Esophagus muscularis mucosa (tissue), 4 donors: ENCODE results near the gene TBC1D9B. TPM values are rescaled to one million over a fixed set of nuclear protein-coding genes. Genes with fewer than 3 reads are reported as not detected.

Experiments
- DNase-seq: peaks from one replicate; pipeline ENCODE4 v3.0.0-alpha.2; 2017; ENCODE audit errors: extremely low spot score
- H3K27ac ChIP-seq, 4 donors: fragments of 200-600 bp; sonication (generic); replicated peaks in 1 of 4; 1 replicate in 3 of 4; 2 replicates in 1 of 4; pipeline ENCODE4 v1.5.1; 2016 to 2019; ENCODE audit warnings: mild to moderate bottlenecking in 1 of 4
- H3K27me3 ChIP-seq, 4 donors: fragments of 200-600 bp; sonication (generic); one replicate each; pipeline versions ENCODE4 v1.5.1 to v1.6.0; 2016 to 2019
- H3K36me3 ChIP-seq, 4 donors: fragments of 200-600 bp; sonication (generic); one replicate each; pipeline ENCODE4 v1.5.1; 2016 to 2019
- H3K4me1 ChIP-seq, 4 donors: fragments of 200-600 bp; sonication (generic); one replicate each; pipeline ENCODE4 v1.5.1; 2016 to 2019
- H3K4me3 ChIP-seq, 4 donors: fragments of 200-600 bp; sonication (generic); 1 replicate in 2 of 4; 2 replicates in 2 of 4; pipeline ENCODE4 v1.5.1; 2016 to 2019; ENCODE audit warnings: mild to moderate bottlenecking in 4 of 4, moderate library complexity in 1 of 4
- H3K9me3 ChIP-seq, 4 donors: fragments of 200-600 bp; sonication (generic); 1 replicate in 3 of 4; 2 replicates in 1 of 4; pipeline ENCODE4 v1.5.1; 2016 to 2019
- CTCF ChIP-seq, 3 experiments: fragments of 200-600 bp in 2 of 3; fragments of 450-650 bp in 1 of 3; sonication (generic) in 2 of 3; IDR thresholded peaks; one replicate each; pipeline ENCODE4 v1.5.1; 2017 to 2019; ENCODE audit warnings: antibody characterized with exemption in 3 of 3, mild to moderate bottlenecking in 2 of 3, moderate library complexity in 1 of 3
- EP300 ChIP-seq: sonication (generic); formaldehyde crosslinking; IDR thresholded peaks from one replicate; pipeline ENCODE4 v1.6.1; 2017; ENCODE audit warnings: antibody characterized with exemption
- POLR2A ChIP-seq: fragments of 450-650 bp; IDR thresholded peaks from one replicate; pipeline ENCODE4 v1.6.1; 2017; ENCODE audit warnings: antibody characterized with exemption, moderate library complexity, mild to moderate bottlenecking, low read depth
- POLR2AphosphoS5 ChIP-seq, 2 donors: sonication (generic); formaldehyde crosslinking; IDR thresholded peaks; one replicate each; pipeline ENCODE4 v1.6.1; 2017; ENCODE audit warnings: antibody characterized with exemption in 2 of 2
- WGBS: methylation state at CpG from one replicate; pipeline ENCODE4 v1.1.5; 2018; 5-methylcytosine and 5-hydroxymethylcytosine counted together
- intact Hi-C: fragments of 100-400 bp; cut with DNase I; formaldehyde crosslinking; loops from one replicate; pipeline ENCODE4 v1.15.1; 2023
- total RNA-seq, 4 donors: library from RNA; depleted of rRNA; stranded (reverse); fragments of >200 nt; gene quantifications; one replicate each; pipeline versions ENCODE4 v1.1.0 to v1.2.1, GENCODE V29; 2016

Gene TBC1D9B
- total RNA-seq, 4 donors from 2014 or later: 80.2 to 229 (median 143) TPM

GRCh38 chr5:179875741-179876609 is 31.7 kb downstream of the TBC1D9B start:
- H3K4me3 ChIP-seq: no peak overlapping the region
- TF ChIP-seq CTCF (IDR thresholded peaks at IDR 0.05) (no peak), EP300 (no peak), POLR2A (no peak), POLR2AphosphoS5 (IDR thresholded peaks at IDR 0.05) (no peak)
- peaks cover 0 to 4% (median 0%) of the 10 kb centered on the region in 4 donors for H3K4me1 ChIP-seq
- peaks cover 50 to 96% (median 86%) of the 10 kb centered on the region in 4 donors for H3K36me3 ChIP-seq
- no peaks in the 10 kb centered on the region for H3K27me3 ChIP-seq
- intact Hi-C loops: no loop called here
- H3K9me3 ChIP-seq: no peaks in the 10 kb centered on the region
- no peak for DNase-seq
- WGBS: 85% methylated on average over 16 of the region's 16 CpGs
- no peak overlapping the region for H3K27ac ChIP-seq

GRCh38 chr5:179874536-179875292 is 33.0 kb downstream of the TBC1D9B start:
- Histone ChIP-seq H3K27ac (no peak overlapping the region), H3K36me3 (peaks cover 52 to 96% (median 89%) of the 10 kb centered on the region in 4 donors), H3K4me1 (peaks cover 0 to 9% (median 0%) of the 10 kb centered on the region in 4 donors), H3K4me3 (no peak overlapping the region), H3K27me3 (no peaks in the 10 kb centered on the region), H3K9me3 (no peaks in the 10 kb centered on the region)
- intact Hi-C loops: no loop called here
- WGBS: 96% methylated on average over 19 of the region's 28 CpGs
- no peak for DNase-seq
- TF ChIP-seq POLR2AphosphoS5 (IDR thresholded peaks at IDR 0.05) (no peak), CTCF (IDR thresholded peaks at IDR 0.05) (no peak), POLR2A (no peak), EP300 (no peak)

- no peaks in the 10 kb centered on the region for H3K27me3 ChIP-seq
- no peak overlapping the region for H3K4me3 ChIP-seq
- 100% methylated on average over 1 of the region's 3 CpGs for WGBS
- TF ChIP-seq EP300 (no peak), CTCF (IDR thresholded peaks at IDR 0.05) (no peak), POLR2A (no peak), POLR2AphosphoS5 (IDR thresholded peaks at IDR 0.05) (no peak)
- H3K9me3 ChIP-seq: no peaks in the 10 kb centered on the region
- no peak for DNase-seq
- intact Hi-C loops: no loop called here
- peaks cover 49 to 96% (median 88%) of the 10 kb centered on the region in 4 donors for H3K36me3 ChIP-seq
- peaks cover 0 to 9% (median 0%) of the 10 kb centered on the region in 4 donors for H3K4me1 ChIP-seq
- no peak overlapping the region for H3K27ac ChIP-seq
Measured at GRCh38 chr5:179874136-179874535, 33.6 kb downstream of the TBC1D9B start.

- Histone ChIP-seq H3K27ac (no peak overlapping the region), H3K27me3 (no peaks in the 10 kb centered on the region), H3K9me3 (no peaks in the 10 kb centered on the region), H3K36me3 (peaks cover 45 to 96% (median 87%) of the 10 kb centered on the region in 4 donors), H3K4me3 (no peak overlapping the region), H3K4me1 (peaks cover 0 to 9% (median 0%) of the 10 kb centered on the region in 4 donors)
- WGBS: 92% methylated on average over 2 of the region's 7 CpGs
- intact Hi-C loops: no loop called here
- DNase-seq: no peak
- TF ChIP-seq CTCF (IDR thresholded peaks at IDR 0.05) (no peak), POLR2A (no peak), POLR2AphosphoS5 (IDR thresholded peaks at IDR 0.05) (no peak), EP300 (no peak)
Measured at GRCh38 chr5:179873588-179874110, 34.0 kb downstream of the TBC1D9B start.
